Thyroid gland (tissue), 4 donors: ENCODE data around the gene DNM3.

Experiments used
- POLR2A ChIP-seq, 2 donors: fragments of 450-650 bp; IDR thresholded peaks; one replicate each; pipeline ENCODE4 v1.6.1; 2017; ENCODE audit warnings: antibody characterized with exemption in 2 of 2, mild to moderate bottlenecking in 2 of 2, moderate library complexity in 1 of 2
- TF ChIP-seq, protein P1 (sequence below), 6 experiments: fragments of 200-600 bp in 3 of 6; fragments of 450-650 bp in 3 of 6; sonication (generic) in 3 of 6; IDR thresholded peaks; one replicate each; pipeline ENCODE4 v1.5.1; 2016 to 2019; ENCODE audit warnings: antibody characterized with exemption in 6 of 6, mild to moderate bottlenecking in 2 of 6, inconsistent platforms in 1 of 6, moderate library complexity in 1 of 6

DNA sequence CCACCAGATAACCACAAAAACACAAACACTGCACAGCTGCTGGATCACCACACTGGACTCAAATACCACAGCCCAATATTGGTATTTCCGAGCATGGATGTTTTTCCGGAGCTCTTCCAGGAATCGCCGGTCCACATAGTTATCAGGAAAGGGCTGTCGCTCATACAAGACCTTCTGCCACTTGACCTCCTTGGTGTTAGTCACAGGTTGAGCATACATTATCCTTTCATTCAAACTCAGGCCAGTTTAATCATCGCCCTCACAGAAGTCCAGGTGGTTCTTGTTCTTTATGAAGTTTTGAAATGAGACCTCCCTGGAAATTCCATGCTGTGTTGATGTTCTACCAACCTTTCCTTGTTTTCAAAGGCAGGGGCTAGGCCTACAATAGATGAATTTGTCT, 601.1 kb downstream of the DNM3 start:
- TF ChIP-seq, protein P1, sequence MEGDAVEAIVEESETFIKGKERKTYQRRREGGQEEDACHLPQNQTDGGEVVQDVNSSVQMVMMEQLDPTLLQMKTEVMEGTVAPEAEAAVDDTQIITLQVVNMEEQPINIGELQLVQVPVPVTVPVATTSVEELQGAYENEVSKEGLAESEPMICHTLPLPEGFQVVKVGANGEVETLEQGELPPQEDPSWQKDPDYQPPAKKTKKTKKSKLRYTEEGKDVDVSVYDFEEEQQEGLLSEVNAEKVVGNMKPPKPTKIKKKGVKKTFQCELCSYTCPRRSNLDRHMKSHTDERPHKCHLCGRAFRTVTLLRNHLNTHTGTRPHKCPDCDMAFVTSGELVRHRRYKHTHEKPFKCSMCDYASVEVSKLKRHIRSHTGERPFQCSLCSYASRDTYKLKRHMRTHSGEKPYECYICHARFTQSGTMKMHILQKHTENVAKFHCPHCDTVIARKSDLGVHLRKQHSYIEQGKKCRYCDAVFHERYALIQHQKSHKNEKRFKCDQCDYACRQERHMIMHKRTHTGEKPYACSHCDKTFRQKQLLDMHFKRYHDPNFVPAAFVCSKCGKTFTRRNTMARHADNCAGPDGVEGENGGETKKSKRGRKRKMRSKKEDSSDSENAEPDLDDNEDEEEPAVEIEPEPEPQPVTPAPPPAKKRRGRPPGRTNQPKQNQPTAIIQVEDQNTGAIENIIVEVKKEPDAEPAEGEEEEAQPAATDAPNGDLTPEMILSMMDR (IDR thresholded peaks at IDR 0.05), result no peak
- no peak for TF ChIP-seq POLR2A (IDR thresholded peaks at IDR 0.05)
